Measurements from ENCODE around the gene SLC34A1.

The SLC34A1 gene

GRCh38 chr5:177430140-177430951, 46.1 kb downstream of the SLC34A1 start:
- no peak for DNase-seq (ENCODE audit: low read depth in 2 of 2, low spot score in 1 of 2)

- DNase-seq (ENCODE audit: low read depth in 2 of 2, low spot score in 1 of 2): no peak
Observed at GRCh38 chr5:177430972-177431316, 46.7 kb downstream of the SLC34A1 start.

- DNase-seq (ENCODE audit: low read depth in 2 of 2, low spot score in 1 of 2): peak in 1 of 2 donors; percentile 48
Observed at GRCh38 chr5:177431317-177432142, 47.3 kb downstream of the SLC34A1 start.

- no peak for DNase-seq (ENCODE audit: low read depth in 2 of 2, low spot score in 1 of 2)
Observed at GRCh38 chr5:177432143-177432838, 48.1 kb downstream of the SLC34A1 start.

- DNase-seq (ENCODE audit: low read depth in 2 of 2, low spot score in 1 of 2): no peak
Observed at GRCh38 chr5:177432839-177433657, 48.8 kb downstream of the SLC34A1 start.

GRCh38 chr5:177433658-177434217, 49.5 kb downstream of the SLC34A1 start:
- no peak for DNase-seq (ENCODE audit: low read depth in 2 of 2, low spot score in 1 of 2)

GRCh38 chr5:177434437-177434836, 50.2 kb downstream of the SLC34A1 start:
- no peak for DNase-seq (ENCODE audit: low read depth in 2 of 2, low spot score in 1 of 2)

- DNase-seq (ENCODE audit: low read depth in 2 of 2, low spot score in 1 of 2): no peak
Observed at GRCh38 chr5:177434942-177435738, 50.9 kb downstream of the SLC34A1 start.

GRCh38 chr5:177435847-177436536, 51.8 kb downstream of the SLC34A1 start:
- no peak for DNase-seq (ENCODE audit: low read depth in 2 of 2, low spot score in 1 of 2)

- no peak for DNase-seq (ENCODE audit: low read depth in 2 of 2, low spot score in 1 of 2)
Observed at GRCh38 chr5:177437623-177438022, 53.4 kb downstream of the SLC34A1 start.

- no peak for DNase-seq (ENCODE audit: low read depth in 2 of 2, low spot score in 1 of 2)
Observed at GRCh38 chr5:177438468-177438867, 54.2 kb downstream of the SLC34A1 start.

GRCh38 chr5:177439518-177440053, 55.4 kb downstream of the SLC34A1 start:
- no peak for DNase-seq (ENCODE audit: low read depth in 2 of 2, low spot score in 1 of 2)

- DNase-seq (ENCODE audit: low read depth in 2 of 2, low spot score in 1 of 2): no peak
Observed at GRCh38 chr5:177440211-177440989, 56.2 kb downstream of the SLC34A1 start.

- DNase-seq (ENCODE audit: low read depth in 2 of 2, low spot score in 1 of 2): no peak
Observed at GRCh38 chr5:177440990-177441780, 57.0 kb downstream of the SLC34A1 start.

GRCh38 chr5:177442066-177442826, 58.0 kb downstream of the SLC34A1 start:
- DNase-seq (ENCODE audit: low read depth in 2 of 2, low spot score in 1 of 2): no peak

- no peak for DNase-seq (ENCODE audit: low read depth in 2 of 2, low spot score in 1 of 2)
Observed at GRCh38 chr5:177443144-177443983, 59.1 kb downstream of the SLC34A1 start.
